GM19372 (cell line): ENCODE data around the gene LPO.

Experiments used
- ATAC-seq: cut with Tn5 transposase; IDR thresholded peaks from one replicate; pipeline ENCODE4 v1.9.1; 2021; ENCODE audit warnings: mild to moderate bottlenecking, low read depth, moderate library complexity; ENCODE audit not compliant: unreplicated experiment

Gene LPO

GRCh38 chr17:58314706-58315015 lies 76.3 kb downstream of the LPO start:
- ATAC-seq, result no peak

DNA sequence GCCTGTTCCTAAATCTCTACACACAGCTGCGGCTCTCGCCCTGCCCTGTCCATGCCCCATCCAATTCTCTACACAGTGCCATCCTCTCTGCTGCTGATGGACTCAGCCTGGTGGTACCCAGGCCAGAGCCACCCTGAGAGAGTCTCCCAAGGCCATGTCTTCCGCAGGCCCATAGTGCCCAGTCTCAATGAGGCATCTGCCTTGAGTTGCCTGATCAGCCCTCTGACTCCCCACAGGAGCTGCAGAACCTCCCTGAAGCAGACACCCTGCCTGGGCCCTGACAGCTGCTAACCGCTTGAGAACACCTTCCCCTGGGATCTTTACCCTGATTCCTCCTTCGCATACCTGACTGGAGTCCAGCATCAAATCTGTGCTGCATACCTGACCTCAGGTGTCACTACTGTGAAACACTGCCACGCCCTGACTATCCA lies 76.9 kb downstream of the LPO start:
- no peak for ATAC-seq

- no peak for ATAC-seq
Measured at GRCh38 chr17:58315750-58316149, 77.4 kb downstream of the LPO start.

DNA sequence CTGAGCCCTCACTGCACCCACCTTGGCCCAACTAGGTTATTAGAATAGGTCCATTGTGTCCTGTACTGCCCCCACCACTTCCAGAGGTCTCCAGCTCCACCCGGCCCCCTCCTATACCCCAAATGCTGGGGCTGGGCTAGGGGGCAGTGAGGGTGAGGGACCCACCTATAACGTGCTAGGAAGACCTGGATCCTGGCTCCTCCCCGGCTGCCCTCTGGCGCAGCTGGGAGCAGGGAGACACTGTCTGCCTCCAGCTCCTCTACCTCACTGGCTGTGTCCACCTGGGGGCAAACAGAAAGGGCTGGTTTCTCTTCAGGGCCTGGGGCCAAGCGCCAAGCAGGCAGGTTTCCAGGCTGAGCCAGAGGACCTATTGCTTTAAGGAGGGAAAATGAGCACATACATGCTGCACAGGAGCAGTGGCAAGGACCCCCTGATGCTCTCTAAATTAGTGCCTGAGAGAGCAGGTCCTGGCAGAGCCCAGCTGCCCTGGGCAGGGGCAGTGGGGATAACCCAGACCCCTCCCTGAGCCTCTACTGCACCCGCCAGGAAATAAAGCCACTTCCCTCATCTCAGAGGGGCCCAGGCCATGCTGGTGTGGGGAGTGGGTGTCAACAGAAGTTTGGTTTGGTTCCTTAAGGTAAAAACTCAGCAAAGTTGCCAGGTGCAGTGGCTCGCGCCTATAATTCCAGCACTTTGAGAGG lies 78.0 kb downstream of the LPO start:
- ATAC-seq, result no peak

- no peak for ATAC-seq
Measured at GRCh38 chr17:58317421-58318064, 79.2 kb downstream of the LPO start.

DNA sequence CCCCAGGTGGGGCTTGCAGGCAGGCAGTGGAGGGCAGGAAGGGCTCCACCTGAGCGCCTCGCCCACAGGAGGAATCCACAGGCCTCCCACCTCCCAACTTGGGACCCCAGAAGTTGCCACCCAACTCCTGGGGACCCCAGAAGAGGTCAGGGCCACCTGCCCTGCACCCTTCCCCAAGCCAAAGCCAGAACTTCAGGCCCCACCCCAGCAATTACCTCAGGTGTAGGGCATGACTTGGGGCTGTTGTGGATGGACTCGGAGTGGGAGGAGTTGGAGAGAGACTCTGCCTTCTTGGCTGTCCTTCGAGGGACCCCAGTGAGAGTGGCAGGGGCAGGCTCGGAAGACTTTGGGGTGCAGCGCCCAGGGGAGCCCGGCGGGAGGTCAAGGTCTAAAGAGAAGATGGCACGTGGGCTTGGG lies 79.7 kb downstream of the LPO start:
- no peak for ATAC-seq
